BE2C (cell line): ENCODE data around the gene RIN3. TPM values are rescaled to one million over a fixed set of nuclear protein-coding genes. Genes with fewer than 3 reads are reported as not detected.

Source experiments
- DNase-seq: peaks from one replicate; pipeline ENCODE4 v3.0.0-alpha.2; 2020
- H3K27me3 ChIP-seq: fragments of 250-450 bp; sonication (Bioruptor Pico); 2 replicates; pipeline ENCODE4 v1.5.1; 2020; ENCODE audit warnings: mild to moderate bottlenecking
- H3K36me3 ChIP-seq: fragments of 250-450 bp; sonication (Bioruptor Pico); 2 replicates; pipeline ENCODE4 v1.5.1; 2020; ENCODE audit warnings: mild to moderate bottlenecking
- H3K4me1 ChIP-seq: fragments of 250-450 bp; sonication (Bioruptor Pico); 2 replicates; pipeline ENCODE4 v1.5.1; 2020
- H3K4me3 ChIP-seq: 2 replicates; pipeline ENCODE4 v1.5.1; 2011; ENCODE audit warnings: low read depth, low read length
- H3K9me3 ChIP-seq: fragments of 250-450 bp; sonication (Bioruptor Pico); 2 replicates; pipeline ENCODE4 v1.5.1; 2020
- polyA plus RNA-seq: library from polyadenylated mRNA; unstranded; fragments of >200 nt; gene quantifications from one replicate; pipeline ENCODE4 v1.2.1, GENCODE V29; 2012; ENCODE audit warnings: low read depth, missing spikeins; ENCODE audit not compliant: insufficient read length, insufficient read depth
- TF ChIP-seq, protein P1 (sequence below): IDR thresholded peaks from 2 replicates; pipeline ENCODE4 v1.5.1; 2012; ENCODE audit warnings: mild to moderate bottlenecking, low read depth, low read length

Gene RIN3, protein sequence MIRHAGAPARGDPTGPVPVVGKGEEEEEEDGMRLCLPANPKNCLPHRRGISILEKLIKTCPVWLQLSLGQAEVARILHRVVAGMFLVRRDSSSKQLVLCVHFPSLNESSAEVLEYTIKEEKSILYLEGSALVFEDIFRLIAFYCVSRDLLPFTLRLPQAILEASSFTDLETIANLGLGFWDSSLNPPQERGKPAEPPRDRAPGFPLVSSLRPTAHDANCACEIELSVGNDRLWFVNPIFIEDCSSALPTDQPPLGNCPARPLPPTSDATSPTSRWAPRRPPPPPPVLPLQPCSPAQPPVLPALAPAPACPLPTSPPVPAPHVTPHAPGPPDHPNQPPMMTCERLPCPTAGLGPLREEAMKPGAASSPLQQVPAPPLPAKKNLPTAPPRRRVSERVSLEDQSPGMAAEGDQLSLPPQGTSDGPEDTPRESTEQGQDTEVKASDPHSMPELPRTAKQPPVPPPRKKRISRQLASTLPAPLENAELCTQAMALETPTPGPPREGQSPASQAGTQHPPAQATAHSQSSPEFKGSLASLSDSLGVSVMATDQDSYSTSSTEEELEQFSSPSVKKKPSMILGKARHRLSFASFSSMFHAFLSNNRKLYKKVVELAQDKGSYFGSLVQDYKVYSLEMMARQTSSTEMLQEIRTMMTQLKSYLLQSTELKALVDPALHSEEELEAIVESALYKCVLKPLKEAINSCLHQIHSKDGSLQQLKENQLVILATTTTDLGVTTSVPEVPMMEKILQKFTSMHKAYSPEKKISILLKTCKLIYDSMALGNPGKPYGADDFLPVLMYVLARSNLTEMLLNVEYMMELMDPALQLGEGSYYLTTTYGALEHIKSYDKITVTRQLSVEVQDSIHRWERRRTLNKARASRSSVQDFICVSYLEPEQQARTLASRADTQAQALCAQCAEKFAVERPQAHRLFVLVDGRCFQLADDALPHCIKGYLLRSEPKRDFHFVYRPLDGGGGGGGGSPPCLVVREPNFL
- polyA plus RNA-seq, result not detected

- H3K4me3 ChIP-seq, result no peak within 1 kb of the TSS
- no peaks in the 10 kb centered on the region for H3K9me3 ChIP-seq
- H3K36me3 ChIP-seq, result no peaks in the 10 kb centered on the region
- H3K4me1 ChIP-seq, result no peaks in the 10 kb centered on the region
- TF ChIP-seq, protein P1, sequence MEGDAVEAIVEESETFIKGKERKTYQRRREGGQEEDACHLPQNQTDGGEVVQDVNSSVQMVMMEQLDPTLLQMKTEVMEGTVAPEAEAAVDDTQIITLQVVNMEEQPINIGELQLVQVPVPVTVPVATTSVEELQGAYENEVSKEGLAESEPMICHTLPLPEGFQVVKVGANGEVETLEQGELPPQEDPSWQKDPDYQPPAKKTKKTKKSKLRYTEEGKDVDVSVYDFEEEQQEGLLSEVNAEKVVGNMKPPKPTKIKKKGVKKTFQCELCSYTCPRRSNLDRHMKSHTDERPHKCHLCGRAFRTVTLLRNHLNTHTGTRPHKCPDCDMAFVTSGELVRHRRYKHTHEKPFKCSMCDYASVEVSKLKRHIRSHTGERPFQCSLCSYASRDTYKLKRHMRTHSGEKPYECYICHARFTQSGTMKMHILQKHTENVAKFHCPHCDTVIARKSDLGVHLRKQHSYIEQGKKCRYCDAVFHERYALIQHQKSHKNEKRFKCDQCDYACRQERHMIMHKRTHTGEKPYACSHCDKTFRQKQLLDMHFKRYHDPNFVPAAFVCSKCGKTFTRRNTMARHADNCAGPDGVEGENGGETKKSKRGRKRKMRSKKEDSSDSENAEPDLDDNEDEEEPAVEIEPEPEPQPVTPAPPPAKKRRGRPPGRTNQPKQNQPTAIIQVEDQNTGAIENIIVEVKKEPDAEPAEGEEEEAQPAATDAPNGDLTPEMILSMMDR, result no peak
- H3K27me3 ChIP-seq, result peaks cover 58% of the 10 kb centered on the region
- no peak for DNase-seq
Measured at GRCh38 chr14:92513204-92513965, at the start of gene RIN3. Gene RIN3 (plus strand): TSS chr14:92513781. CDS start chr14:92513933, 152 bp downstream.

DNA sequence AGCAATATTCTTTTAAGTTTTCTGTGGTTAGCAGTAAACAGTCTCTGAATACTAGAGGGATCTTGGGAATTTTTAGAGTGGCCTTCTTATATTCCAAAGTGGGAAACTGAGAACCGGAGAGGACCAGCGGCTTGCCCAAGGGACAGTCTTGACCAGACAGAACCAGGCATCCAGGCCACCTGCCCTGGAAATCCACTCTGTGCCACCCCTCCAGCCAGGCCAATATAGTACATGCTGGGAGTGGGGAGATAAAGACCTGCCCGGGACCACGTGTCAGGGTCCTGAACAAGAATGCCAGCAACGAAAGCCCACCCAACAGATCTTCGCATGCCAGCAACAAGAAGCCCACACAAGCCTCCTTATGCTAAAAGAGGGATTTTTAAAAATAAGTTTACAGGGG lies 49.4 kb upstream of the RIN3 start:
- Histone ChIP-seq H3K27me3 (peaks cover 8% of the 10 kb centered on the region), H3K4me1 (no peaks in the 10 kb centered on the region), H3K36me3 (no peaks in the 10 kb centered on the region), H3K9me3 (no peaks in the 10 kb centered on the region), H3K4me3 (no peak overlapping the region)
- TF ChIP-seq, protein P1, result no peak
- no peak for DNase-seq

- H3K4me3 ChIP-seq, result no peak overlapping the region
- no peaks in the 10 kb centered on the region for H3K4me1 ChIP-seq
- TF ChIP-seq, protein P1, result no peak
- no peaks in the 10 kb centered on the region for H3K36me3 ChIP-seq
- peaks cover 8% of the 10 kb centered on the region for H3K27me3 ChIP-seq
- no peak for DNase-seq
- H3K9me3 ChIP-seq, result no peaks in the 10 kb centered on the region
Measured at GRCh38 chr14:92464716-92465115, 48.9 kb upstream of the RIN3 start.

DNA sequence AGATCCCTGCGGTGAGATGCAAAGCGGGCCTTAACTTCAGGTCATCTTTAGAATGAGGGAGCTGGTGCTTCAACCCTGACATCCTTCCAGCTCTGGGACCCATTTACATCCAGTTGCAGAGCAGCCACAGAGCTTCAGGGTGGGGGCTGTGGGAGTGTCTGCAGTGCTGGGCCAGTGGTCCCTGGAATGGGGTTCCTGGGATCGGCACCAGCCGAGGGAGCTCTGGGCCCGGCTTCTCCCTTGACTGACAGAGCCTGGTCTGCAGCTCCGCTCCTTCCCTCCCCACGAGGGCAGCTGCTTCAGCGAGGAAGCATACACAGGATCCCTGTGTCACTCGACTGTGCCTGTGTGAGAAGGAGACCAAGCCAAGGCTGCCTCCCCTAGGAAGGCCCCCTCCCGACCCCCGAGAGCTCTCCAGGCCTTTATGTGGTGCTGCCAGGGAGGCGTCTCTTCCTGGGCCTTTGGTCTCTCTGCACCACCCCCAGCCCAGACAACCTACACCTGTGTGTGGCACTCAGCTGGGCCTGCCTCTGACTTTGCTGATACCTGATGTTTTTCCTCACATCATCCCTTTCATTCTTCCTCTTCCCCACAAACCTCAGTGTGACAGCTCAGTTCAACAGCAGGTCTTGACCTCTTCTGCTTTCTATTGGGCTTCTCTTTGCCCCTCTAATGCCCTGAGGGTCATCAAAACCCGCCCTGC lies 48.1 kb upstream of the RIN3 start:
- Histone ChIP-seq H3K4me3 (no peak overlapping the region), H3K36me3 (no peaks in the 10 kb centered on the region), H3K4me1 (no peaks in the 10 kb centered on the region), H3K27me3 (peaks cover 5% of the 10 kb centered on the region), H3K9me3 (no peaks in the 10 kb centered on the region)
- TF ChIP-seq, protein P1, result no peak
- no peak for DNase-seq

DNA sequence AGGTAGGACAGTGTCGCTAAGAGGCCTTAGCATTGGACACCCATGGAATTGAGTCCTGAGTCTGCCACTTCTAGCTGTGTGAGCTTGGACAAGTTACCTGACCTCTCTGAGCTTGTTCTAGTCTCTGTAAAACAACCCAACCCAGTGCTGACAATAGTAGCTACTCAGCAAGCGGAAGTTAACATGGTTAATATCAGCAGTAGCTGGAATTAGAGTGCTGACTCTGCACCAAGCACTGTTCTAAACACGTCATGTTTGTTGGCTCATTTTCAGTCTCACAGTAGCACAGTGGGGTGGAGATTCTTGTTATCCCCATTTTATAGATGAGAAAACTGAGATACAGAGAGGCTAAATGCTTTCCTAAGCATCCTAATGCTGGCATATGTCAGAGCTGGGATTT lies 47.5 kb upstream of the RIN3 start:
- DNase-seq, result no peak
- no peaks in the 10 kb centered on the region for H3K36me3 ChIP-seq
- no peaks in the 10 kb centered on the region for H3K9me3 ChIP-seq
- peaks cover 4% of the 10 kb centered on the region for H3K27me3 ChIP-seq
- no peak overlapping the region for H3K4me3 ChIP-seq
- H3K4me1 ChIP-seq, result no peaks in the 10 kb centered on the region
- TF ChIP-seq, protein P1, result no peak
